Measurements from ENCODE around the gene SHANK2.

SHANK2 gene

GRCh38 chr11:71284525-71285092 lies 32.2 kb upstream of the SHANK2 start:
- H3K27ac Mint-ChIP-seq = peak overlapping the region in 2 of 3 experiments; percentile 25 to 29
- no peak overlapping the region for H3K4me3 Mint-ChIP-seq
- H3K4me1 Mint-ChIP-seq = peaks cover 33% of the 10 kb centered on the region
- H3K9me3 Mint-ChIP-seq = peaks cover 14% of the 10 kb centered on the region
- TF ChIP-seq CTCF (IDR thresholded peaks at IDR 0.05; ENCODE audit: unreplicated experiment in 3 of 3) = no peak
- no peaks in the 10 kb centered on the region for H3K36me3 Mint-ChIP-seq (ENCODE audit: low read depth)
- H3K27me3 Mint-ChIP-seq (ENCODE audit: low read depth) = peaks cover 7% of the 10 kb centered on the region

GRCh38 chr11:71283971-71284441 lies 31.6 kb upstream of the SHANK2 start:
- H3K9me3 Mint-ChIP-seq = peaks cover 8% of the 10 kb centered on the region
- H3K27ac Mint-ChIP-seq = peak overlapping the region in 2 of 3 experiments; percentile 25 to 29
- peaks cover 7% of the 10 kb centered on the region for H3K27me3 Mint-ChIP-seq (ENCODE audit: low read depth)
- no peak for TF ChIP-seq CTCF (IDR thresholded peaks at IDR 0.05; ENCODE audit: unreplicated experiment in 3 of 3)
- no peaks in the 10 kb centered on the region for H3K36me3 Mint-ChIP-seq (ENCODE audit: low read depth)
- H3K4me1 Mint-ChIP-seq = peaks cover 33% of the 10 kb centered on the region
- peak overlapping the region in 1 of 3 experiments; percentile 22 for H3K4me3 Mint-ChIP-seq

- peaks cover 30% of the 10 kb centered on the region for H3K4me1 Mint-ChIP-seq
- H3K27me3 Mint-ChIP-seq (ENCODE audit: low read depth) = peaks cover 7% of the 10 kb centered on the region
- H3K36me3 Mint-ChIP-seq (ENCODE audit: low read depth) = no peaks in the 10 kb centered on the region
- no peak overlapping the region for H3K27ac Mint-ChIP-seq
- no peak for TF ChIP-seq CTCF (IDR thresholded peaks at IDR 0.05; ENCODE audit: unreplicated experiment in 3 of 3)
- no peak overlapping the region for H3K4me3 Mint-ChIP-seq
- peaks cover 2% of the 10 kb centered on the region for H3K9me3 Mint-ChIP-seq
Observed at GRCh38 chr11:71282581-71283351, 30.4 kb upstream of the SHANK2 start.

GRCh38 chr11:71281831-71282230 lies 29.5 kb upstream of the SHANK2 start:
- Mint-ChIP-seq H3K9me3 (peaks cover 2% of the 10 kb centered on the region), H3K4me3 (no peak overlapping the region), H3K27ac (peak overlapping the region in 1 of 3 experiments; percentile 31), H3K4me1 (peaks cover 21% of the 10 kb centered on the region), H3K27me3 (ENCODE audit: low read depth) (peaks cover 10% of the 10 kb centered on the region), H3K36me3 (ENCODE audit: low read depth) (no peaks in the 10 kb centered on the region)
- no peak for TF ChIP-seq CTCF (IDR thresholded peaks at IDR 0.05; ENCODE audit: unreplicated experiment in 3 of 3)

- no peak overlapping the region for H3K4me3 Mint-ChIP-seq
- peaks cover 18% of the 10 kb centered on the region for H3K4me1 Mint-ChIP-seq
- H3K9me3 Mint-ChIP-seq = peaks cover 2% of the 10 kb centered on the region
- no peak overlapping the region for H3K27ac Mint-ChIP-seq
- peaks cover 11% of the 10 kb centered on the region for H3K27me3 Mint-ChIP-seq (ENCODE audit: low read depth)
- H3K36me3 Mint-ChIP-seq (ENCODE audit: low read depth) = no peaks in the 10 kb centered on the region
- TF ChIP-seq CTCF (IDR thresholded peaks at IDR 0.05; ENCODE audit: unreplicated experiment in 3 of 3) = no peak
Observed at GRCh38 chr11:71281204-71281603, 28.8 kb upstream of the SHANK2 start.

All from nephron (organoid).